GM21381 (cell line): Measurements from ENCODE around the gene MYF5.

Source experiments
- ATAC-seq: cut with Tn5 transposase; IDR thresholded peaks from one replicate; pipeline ENCODE4 v1.9.1; 2021; ENCODE audit warnings: mild to moderate bottlenecking, moderate library complexity; ENCODE audit not compliant: unreplicated experiment

MYF5 gene

DNA sequence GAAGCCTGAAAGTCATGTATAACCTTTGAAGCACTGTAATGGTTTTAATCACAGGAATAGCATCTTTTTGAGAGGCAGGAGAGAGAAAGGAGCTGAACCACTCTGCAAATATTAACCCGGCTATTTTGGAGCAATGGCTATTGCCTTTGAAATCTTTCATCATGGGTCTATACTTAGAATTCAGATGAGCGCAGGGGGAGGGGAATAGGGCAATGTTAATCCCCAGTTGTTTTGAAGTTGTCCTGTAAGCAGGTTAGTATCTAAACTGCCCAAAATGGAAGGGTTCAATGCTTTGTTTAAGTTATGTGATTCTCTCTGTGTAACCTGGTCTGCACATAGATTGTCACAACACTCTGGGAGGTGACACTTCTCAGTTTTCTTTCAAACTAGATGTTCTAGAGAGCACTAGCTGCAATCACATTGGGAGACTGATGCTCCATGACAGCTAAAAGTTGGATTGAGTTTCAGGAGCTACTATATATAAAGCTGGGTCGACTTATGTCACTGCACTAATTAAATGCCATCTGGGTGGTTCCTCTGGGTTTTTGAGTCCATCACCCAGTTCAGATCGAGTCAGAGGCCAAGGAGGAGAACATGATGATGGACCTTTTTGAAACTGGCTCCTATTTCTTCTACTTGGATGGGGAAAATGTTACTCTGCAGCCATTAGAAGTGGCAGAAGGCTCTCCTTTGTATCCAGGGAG lies 9.4 kb upstream of the MYF5 start, which contains the start of gene MYF6:
MYF6 (plus strand) TSS at position 509 of the 704 bp plus-strand sequence; CDS start at position 595, 86 bp downstream.
- ATAC-seq, result no peak

GRCh38 chr12:80707830-80708258 lies 8.9 kb upstream of the MYF5 start:
- no peak for ATAC-seq

GRCh38 chr12:80708259-80708974 lies 8.3 kb upstream of the MYF5 start:
- no peak for ATAC-seq

DNA sequence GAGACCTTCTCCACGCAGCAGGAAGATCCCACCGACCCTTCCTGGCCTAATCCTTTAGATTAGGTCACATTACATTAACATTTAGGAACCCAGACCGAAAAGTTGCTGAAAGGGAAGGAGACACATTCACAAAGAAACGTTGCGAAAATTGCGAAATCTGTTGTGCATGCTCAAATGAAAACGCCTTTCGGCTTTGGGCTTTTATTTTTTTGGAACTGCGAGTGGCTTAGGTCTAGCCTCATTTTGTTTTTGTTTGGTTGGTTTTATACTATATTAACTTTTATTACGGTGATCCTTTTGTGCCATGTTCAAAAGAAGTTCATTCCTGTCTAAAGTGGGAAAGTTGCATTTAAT lies 7.8 kb upstream of the MYF5 start:
- ATAC-seq, result no peak

DNA sequence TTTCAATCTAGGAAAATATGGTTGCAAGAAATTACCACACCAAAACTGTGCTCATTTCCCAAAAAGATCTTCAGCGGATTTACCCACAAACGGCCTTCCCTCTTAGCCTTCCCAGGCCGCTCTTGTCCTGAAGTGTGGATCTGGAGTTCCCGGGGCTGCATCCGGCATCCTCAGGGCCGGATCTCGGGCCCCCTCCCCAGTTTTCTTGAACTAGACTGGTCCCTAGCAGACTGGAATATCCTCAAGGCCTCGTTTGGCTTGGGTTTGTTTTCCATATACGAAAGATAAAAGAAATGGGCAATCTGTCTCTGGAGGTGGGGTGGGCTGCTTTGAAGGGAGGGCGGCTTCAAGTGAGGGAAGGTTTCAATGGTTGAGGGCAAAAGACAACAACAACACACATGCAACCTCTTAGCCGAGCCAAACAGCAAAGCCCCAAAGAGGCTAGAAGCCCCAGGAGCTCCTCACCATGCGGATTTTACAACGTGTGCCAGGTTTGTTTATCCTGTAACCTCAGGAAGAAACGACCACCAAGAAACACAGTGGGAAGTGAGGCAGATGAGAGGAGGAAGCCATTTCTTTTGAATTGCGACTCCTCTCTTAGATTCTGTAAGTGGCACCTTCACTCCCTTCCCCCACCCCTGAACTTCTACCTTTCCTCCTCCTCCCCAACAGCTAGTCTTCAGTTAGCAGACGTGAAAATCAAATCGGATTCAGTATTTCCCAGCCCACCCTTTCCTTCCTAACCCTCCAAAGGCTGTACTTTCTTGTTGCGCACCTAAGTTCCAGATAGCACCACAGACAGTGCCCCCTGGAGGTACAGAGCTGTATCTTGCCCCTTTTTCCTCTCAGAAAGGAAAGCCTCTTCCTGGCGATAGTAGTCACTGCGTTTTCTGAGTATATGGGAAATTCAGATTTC lies 6.6 kb upstream of the MYF5 start:
- no peak for ATAC-seq

DNA sequence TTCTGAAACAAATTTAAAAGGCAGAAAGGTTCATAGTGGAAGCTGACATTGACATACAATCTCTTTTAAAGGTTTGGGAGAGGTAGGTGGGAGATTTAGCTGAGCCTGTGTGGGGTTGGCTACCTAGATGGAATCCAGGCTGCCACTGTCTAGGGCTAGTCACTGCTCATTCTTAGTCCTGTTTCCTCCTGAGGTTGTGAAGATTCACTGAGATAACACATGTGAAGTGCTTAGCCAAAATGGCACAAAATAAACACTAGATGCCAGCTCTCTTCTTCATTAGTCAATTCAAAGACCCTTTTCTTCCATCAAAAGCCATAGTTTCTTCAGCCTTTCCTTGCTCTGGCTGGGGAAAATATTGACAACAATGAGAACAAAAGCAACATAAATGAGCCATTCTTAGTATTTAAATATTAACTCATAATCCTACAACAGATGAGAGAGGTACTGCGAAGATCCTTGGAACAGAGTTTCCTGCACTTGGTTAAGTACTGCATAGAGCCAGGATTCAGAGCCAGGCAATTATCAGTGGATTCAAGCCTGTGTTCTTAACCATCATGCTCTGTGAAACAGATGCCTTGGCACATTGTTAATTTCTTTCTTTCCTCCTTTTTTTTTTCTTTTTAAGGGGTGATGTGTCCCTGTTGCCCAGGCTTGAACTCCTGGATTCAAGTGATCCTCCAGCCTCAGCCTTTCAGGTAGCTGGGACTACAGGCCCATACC lies 5.8 kb upstream of the MYF5 start:
- ATAC-seq, result no peak

- ATAC-seq, result no peak
Observed at GRCh38 chr12:80711866-80712265, 4.8 kb upstream of the MYF5 start.

GRCh38 chr12:80712866-80713265 lies 3.8 kb upstream of the MYF5 start:
- ATAC-seq, result no peak

DNA sequence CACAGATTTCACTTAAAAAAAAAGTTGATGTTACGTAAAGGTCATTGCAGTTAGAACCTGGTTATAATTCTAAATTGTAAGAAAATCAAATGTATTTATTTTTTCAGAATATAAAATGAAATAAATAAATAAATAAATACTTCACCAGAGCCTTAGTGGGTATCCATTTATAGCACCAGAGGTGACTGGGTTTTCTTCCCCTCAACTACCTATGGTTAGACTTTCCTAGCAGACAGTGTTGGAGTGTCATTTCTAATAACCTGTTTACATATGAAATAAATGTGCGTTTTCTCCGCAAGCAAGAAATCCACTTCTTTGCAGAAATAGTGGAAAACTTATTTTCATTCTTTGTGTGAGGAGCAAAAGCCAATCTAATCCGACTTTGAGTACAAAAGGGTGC lies 3.3 kb upstream of the MYF5 start:
- no peak for ATAC-seq

DNA sequence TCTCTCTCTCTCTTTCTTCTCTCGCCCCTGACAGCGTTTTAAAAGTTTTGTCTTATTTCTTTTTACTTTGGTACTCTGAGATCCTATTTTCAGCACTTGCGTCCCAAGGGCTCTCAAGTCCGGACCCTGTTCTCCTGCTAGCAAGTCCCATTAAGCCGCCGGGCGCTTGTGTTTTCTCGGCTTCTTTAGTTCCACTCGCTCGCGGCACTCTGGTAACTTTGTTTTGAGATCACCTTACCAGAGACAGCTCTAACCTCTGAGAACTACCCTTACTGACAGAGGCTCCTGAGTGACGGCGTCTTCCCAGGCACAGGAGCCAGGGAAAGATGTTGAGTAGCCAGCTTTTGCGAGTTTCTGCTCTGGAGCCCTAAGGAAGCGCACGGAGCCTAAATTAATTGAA lies 2.7 kb upstream of the MYF5 start:
- no peak for ATAC-seq

GRCh38 chr12:80714846-80715245 lies 1.9 kb upstream of the MYF5 start:
- no peak for ATAC-seq

DNA sequence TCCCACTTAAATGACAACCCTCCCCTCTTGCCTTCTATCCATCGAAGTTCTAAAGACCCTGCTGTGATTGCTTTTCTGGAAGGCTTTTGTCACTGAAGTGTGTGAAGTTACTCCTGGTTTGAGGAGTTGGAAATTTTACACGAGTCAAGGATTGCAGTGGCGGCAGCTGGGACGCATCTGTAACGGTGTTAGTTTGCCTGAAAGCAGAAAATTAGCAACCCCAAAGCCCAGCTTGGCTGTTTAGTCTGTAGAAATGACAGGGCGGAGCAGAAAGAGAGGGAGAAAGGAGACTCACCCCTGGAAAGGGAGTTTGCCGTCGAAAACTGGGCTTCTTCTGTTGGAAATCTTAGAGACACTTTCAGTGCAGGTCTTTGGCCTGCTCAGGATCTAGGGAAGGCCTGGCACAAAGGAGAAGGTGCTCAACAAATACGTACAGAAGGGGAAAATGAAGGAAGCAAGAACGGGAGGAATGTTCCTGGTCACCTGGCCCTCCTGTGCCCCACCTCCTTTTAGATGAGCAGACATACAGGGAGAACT lies 931 bp upstream of the MYF5 start:
- ATAC-seq, result no peak

- no peak for ATAC-seq
Observed at GRCh38 chr12:80717856-80718255, 1.1 kb downstream of the MYF5 start.

DNA sequence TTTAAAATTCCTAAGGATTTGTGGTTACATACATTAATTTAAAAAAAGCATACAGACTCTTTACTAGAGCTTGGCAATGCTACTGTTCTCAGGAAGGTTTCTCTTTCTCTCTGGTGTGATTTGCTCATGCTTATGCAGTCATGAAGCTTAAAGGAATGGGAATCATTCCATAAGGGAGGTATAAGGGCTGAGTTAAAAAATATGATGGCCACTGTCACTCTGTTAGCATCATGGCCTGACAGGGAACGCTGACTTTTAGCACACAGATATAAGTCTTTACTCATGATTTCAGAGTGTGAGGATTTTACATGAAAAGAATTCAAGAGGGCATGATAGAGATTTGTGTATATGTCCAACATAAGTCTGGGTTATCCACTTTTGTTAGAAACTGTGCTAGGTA lies 3.8 kb downstream of the MYF5 start:
- ATAC-seq, result no peak

DNA sequence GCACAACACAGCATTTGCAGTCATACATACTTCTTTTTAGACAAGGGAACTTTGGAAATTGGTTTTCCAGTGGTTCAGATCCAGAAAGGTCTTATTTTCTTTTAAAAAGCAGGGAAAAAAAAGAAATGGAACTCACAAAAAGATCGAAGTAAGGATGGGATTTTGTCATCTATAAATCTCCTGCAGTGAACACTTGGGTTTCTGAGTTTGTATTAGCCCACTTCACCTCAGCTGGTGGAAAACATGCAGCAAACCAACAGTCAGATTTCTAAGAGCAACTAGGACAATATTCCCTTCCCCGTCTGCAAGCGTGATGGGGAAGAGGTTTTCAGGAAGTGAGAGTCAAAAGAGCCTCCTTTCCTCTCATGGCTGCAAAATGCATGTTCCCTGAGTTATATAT lies 4.6 kb downstream of the MYF5 start:
- ATAC-seq, result no peak

- no peak for ATAC-seq
Observed at GRCh38 chr12:80745851-80746505, 29.3 kb downstream of the MYF5 start.

- no peak for ATAC-seq
Observed at GRCh38 chr12:80747800-80748199, 31.1 kb downstream of the MYF5 start.

GRCh38 chr12:80749456-80749855 lies 32.7 kb downstream of the MYF5 start:
- no peak for ATAC-seq

DNA sequence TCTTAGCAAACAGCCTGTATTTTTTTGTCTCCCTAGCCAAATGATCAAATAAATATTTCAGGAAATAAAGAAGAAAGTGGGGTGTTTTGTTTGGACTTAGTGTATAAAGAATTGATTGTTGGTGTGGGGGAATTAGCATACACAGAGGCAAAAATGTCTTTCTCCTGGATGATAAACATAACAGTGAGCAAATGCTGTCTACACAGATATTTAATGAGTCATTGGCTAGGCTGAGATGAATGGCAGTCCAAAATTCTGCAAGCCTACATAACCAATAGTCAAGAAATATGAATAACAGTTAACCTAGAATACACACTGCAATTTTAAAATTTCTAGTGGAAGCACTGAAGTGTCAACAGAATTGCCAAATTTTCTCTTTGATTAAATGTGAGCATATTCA lies 35.8 kb downstream of the MYF5 start:
- no peak for ATAC-seq

- no peak for ATAC-seq
Observed at GRCh38 chr12:80754274-80754673, 37.6 kb downstream of the MYF5 start.
